Stimulated activated CD4-positive, alpha-beta T cell treated with anti-CD3 and anti-CD28 coated beads, Interleukin-2, amount 100 ng/mL, for 4 hours (primary cell): ENCODE results near the gene WDSUB1.

ENCODE experiments used
- DNase-seq: peaks from one replicate; pipeline ENCODE4 v3.0.0-alpha.2; 2020; ENCODE audit warnings: low read depth

Gene WDSUB1

GRCh38 chr2:159224061-159224813 is 62.3 kb downstream of the WDSUB1 start:
- DNase-seq: no peak

- DNase-seq: no peak
Observed at GRCh38 chr2:159219394-159219998, 67.0 kb downstream of the WDSUB1 start.

- DNase-seq: no peak
Observed at GRCh38 chr2:159218389-159218788, 68.1 kb downstream of the WDSUB1 start.

- DNase-seq: no peak
Observed at GRCh38 chr2:159217676-159218075, 68.8 kb downstream of the WDSUB1 start.

- no peak for DNase-seq
Observed at GRCh38 chr2:159215116-159215515, 71.4 kb downstream of the WDSUB1 start.

- no peak for DNase-seq
Observed at GRCh38 chr2:159214325-159214865, 72.1 kb downstream of the WDSUB1 start.

- no peak for DNase-seq
Observed at GRCh38 chr2:159213296-159213695, 73.2 kb downstream of the WDSUB1 start.

- DNase-seq: no peak
Observed at GRCh38 chr2:159211447-159212396, 74.8 kb downstream of the WDSUB1 start.

- DNase-seq: peak; percentile 9
Observed at GRCh38 chr2:159209341-159210306, 76.9 kb downstream of the WDSUB1 start.

GRCh38 chr2:159208438-159208837 is 78.1 kb downstream of the WDSUB1 start:
- no peak for DNase-seq

- DNase-seq: no peak
Observed at GRCh38 chr2:159206736-159207380, 79.6 kb downstream of the WDSUB1 start.

- no peak for DNase-seq
Observed at GRCh38 chr2:159204381-159205144, 81.9 kb downstream of the WDSUB1 start.

GRCh38 chr2:159202568-159203071 is 83.9 kb downstream of the WDSUB1 start:
- no peak for DNase-seq

- DNase-seq: no peak
Observed at GRCh38 chr2:159201360-159202063, 85.0 kb downstream of the WDSUB1 start.

- DNase-seq: no peak
Observed at GRCh38 chr2:159200498-159200897, 86.0 kb downstream of the WDSUB1 start.

- no peak for DNase-seq
Observed at GRCh38 chr2:159199761-159200465, 86.6 kb downstream of the WDSUB1 start.

- DNase-seq: no peak
Observed at GRCh38 chr2:159199236-159199635, 87.3 kb downstream of the WDSUB1 start.

- no peak for DNase-seq
Observed at GRCh38 chr2:159196393-159196925, 90.0 kb downstream of the WDSUB1 start.
